G401.6 (cell line): ENCODE data around the gene TRAPPC4.
"Not testable (repeated sequence)": the region's sequence is repeated elsewhere in the genome, so short reads cannot be mapped to it uniquely, and the experiment has no call there.

ENCODE experiments used
- FAIRE-seq: peaks from 2 replicates; lab custom pipeline; 2012; peaks lifted over from hg19 to GRCh38; lab: Jason Lieb, UNC

The TRAPPC4 gene

DNA sequence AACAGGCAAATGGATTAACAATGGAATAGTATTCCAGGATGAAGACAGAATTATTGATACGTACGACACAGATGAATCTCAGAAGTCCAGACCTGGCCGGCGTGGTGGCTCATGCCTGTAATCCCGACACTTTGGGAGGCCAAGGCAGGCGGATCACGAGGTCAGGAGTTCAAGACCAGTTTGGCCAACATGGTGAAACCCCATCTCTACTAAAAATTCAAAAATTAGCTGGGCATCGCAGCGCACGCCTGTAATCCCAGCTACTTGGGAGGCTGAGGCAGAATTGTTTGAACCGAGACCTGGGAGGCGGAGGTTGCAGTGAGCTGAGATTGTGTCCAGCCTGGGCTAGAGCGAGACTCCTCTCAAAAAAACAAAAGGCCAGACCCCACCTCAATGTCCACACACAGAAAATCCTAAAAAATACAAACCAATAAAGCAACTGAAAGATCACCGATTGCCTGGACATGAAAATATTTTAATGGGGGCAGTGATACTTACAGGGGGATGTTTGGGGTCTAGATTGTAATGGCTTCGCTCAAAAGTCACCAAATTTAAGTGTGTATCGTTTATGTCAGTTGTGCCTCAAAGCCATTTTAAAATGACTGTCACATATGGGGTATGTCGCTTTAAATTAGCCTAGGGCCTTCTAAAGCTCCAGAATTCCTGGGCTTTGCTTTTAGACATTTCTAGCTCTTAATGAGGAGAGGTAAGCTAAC is 4.2 kb upstream of the TRAPPC4 start:
- FAIRE-seq = no peak

DNA sequence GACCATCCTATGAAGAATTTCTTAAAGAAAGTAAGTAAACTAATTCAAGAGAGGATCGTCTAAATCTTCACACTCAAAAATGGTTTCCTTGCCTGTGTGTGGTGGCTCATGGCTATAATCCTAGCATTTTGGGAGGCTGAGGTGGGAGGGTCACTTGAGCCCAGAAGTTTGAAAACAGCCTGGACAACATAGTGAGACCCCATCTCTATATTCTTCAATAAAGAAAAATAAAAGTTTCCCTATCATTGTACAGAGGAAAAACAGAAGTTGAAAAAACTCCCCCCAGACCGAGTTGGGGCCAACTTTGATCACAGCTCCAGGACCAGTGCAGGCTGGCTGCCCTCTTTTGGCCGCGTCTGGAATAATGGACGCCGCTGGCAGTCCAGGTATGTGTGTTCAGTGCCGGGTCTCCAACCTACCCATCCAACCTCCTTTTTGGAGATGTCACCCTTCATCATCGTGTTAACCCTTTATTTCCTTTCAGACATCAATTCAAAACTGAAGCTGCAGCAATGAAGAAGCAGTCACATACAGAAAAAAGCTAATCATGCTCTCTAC is 3.4 kb upstream of the TRAPPC4 start:
- FAIRE-seq = no peak

GRCh38 chr11:119016216-119017009 is 2.2 kb upstream of the TRAPPC4 start:
- FAIRE-seq = no peak

- not testable (repeated sequence) for FAIRE-seq
These were observed 1.2 kb upstream of the TRAPPC4 start for GRCh38 chr11:119017377-119017776.

DNA sequence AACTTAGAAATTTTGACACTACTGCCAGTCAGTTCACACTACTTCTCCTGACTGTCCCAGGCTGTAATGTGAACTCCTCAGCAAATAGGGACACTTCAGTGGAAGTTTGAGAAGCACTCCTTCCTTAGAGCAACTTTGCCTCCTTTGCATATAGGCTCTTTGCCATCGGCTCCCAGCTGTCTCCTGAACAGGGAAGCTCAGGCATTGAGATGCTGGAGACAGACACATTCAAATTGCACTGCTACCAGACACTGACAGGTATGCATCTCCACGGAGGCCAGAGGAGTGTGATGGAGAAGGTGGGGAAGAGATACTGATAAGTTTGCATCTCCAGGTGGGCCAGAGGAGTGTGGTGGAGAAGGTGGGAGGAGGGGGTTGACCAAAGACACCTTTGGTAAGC is 1.4 kb downstream of the TRAPPC4 start:
- no peak for FAIRE-seq

DNA sequence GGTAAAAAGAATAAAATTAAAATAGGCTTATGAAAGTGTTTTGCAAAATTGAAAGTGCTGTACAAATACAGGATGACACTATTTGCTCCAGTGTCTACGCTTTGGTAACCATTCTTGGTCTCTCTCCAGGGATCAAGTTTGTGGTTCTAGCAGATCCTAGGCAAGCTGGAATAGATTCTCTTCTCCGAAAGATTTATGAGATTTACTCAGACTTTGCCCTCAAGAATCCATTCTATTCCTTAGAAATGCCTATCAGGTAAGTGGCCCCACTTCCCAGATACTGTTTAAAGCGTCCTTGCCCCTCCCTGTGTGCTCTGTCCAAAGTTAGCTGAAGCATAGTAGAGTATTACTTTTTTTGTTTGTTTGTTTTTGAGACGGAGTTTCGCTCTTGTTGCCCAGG is 3.1 kb downstream of the TRAPPC4 start:
- no peak for FAIRE-seq

GRCh38 chr11:119023741-119024140 is 5.2 kb downstream of the TRAPPC4 start:
- no peak for FAIRE-seq

- FAIRE-seq = no peak
These were observed 6.0 kb downstream of the TRAPPC4 start for GRCh38 chr11:119024430-119025098.

GRCh38 chr11:119025099-119025473 is 6.5 kb downstream of the TRAPPC4 start:
- no peak for FAIRE-seq

DNA sequence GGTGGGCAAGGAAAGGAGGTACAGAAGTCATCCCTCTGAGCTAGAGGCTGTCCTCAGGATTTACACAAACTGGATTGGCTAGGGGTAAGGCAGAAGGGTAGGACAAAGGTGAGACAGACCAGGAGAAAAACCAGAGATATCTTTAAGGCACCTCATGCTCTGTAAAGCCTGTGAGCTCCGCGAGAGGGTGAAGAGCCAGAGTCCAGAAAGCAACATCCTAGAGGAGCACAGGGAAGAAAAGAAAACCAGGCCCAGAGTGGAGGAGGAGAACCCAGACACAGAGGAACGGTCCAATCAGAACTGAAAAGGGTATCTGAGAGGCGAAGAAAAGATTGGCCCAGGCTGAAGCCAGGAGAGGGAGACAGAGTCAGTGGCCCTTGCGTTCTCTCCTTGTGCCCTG is 7.0 kb downstream of the TRAPPC4 start:
- no peak for FAIRE-seq

DNA sequence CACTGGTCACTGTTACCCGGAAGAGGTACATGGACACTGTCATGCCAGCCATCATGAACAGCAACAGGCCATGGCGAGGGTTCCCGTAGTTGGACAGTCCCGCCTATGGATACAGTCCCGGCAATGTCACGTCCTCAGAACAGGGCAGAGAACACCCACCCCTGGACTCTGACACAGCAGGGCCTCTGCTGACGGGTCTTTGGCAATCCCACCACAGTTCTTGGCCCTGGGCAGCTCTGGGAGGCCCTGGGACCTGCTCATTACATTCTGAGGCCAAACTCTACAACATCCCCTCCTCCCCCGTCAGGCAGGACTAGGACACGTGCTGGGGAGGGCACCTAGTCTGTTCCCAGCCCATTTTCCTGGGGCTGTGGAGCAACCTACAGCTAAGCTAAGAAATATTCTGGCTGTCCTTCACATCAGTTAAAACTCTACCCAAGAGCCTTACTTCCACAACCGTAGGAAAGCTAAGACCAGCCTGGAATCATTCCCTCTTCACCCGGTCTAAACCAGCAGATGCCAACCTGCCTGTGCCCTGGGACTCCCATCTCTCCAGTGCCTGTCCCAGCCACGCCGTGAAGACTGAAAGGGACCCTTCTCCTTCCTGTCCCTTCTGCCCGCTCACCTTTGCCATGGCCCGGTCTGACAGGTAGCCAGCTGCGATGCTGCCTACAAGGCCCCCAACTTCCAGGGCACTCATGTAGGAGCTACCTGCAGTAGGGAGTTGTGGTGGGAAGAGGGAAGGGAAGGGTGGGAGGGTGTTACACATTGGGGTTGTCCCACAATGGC is 7.6 kb downstream of the TRAPPC4 start:
- FAIRE-seq = no peak

DNA sequence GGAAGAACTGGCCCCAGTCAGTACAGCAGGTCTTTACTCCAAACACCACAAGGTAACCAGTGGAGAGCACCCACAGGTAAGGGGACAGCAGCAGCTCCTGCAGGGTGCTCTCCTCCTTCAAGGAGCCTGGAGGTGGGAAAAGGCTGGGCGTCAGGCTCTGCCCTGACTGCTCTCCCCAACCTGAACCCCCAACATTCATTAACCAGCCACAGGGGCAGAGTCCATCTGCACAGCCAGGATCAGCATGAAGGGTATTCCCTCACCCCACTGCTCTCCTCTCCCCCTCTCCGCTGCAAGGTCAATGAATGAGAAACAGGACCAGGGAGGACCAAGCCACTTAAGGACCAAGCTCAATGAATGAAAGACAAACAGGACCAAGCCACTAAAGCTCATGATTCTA is 8.4 kb downstream of the TRAPPC4 start:
- no peak for FAIRE-seq

DNA sequence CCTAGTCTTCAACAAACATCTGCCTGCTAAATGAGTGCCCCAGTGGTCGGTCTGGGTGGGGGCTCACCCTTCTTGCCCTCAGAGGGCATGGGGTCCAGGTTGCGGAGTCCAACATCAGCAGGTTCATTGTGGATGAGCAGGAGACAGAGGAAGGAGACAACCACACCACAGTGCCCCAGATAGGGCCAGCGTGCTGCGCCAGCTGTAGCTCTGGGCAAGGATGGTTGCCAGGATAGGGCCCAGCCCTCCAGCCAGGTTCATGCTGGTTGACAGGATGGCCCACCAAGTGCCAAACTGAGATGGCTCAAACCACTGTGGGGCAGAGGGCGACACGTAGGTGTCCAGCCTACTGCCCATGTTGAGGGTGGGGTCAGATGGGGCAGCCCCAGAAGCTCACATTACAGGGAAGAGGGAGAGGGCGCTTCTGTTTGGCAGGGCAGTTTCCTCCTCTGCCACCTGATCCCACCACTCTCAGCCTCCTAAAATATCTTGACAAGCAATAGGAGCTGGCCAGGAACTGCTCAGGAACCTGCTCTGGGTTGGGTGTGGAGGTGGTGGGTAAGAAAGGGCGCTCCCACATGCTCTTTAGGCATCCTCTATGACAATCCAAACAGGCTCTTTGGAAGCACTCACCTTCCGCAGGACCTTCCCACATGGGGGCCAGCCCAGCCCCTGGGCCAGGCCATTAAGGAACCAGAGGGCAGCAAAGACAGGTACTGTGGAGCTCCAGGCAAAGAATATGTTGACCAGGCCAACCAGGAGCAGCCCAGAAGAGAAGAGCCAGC is 9.2 kb downstream of the TRAPPC4 start:
- no peak for FAIRE-seq

- FAIRE-seq = no peak
These were observed 9.9 kb downstream of the TRAPPC4 start for GRCh38 chr11:119028346-119029068.

DNA sequence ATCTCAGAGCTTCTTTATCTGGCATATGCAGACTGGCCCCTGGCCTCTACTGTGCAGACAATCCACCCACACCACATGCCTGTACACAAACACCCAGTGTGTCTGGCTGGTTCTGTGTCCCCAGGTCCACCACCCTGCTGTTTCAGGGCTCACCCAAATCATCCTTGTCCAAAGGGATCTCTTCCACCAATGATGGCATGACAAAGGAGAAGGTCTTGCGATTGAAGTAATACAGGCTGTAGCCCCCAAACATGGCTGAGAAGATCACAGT is 10.4 kb downstream of the TRAPPC4 start:
- FAIRE-seq = no peak

DNA sequence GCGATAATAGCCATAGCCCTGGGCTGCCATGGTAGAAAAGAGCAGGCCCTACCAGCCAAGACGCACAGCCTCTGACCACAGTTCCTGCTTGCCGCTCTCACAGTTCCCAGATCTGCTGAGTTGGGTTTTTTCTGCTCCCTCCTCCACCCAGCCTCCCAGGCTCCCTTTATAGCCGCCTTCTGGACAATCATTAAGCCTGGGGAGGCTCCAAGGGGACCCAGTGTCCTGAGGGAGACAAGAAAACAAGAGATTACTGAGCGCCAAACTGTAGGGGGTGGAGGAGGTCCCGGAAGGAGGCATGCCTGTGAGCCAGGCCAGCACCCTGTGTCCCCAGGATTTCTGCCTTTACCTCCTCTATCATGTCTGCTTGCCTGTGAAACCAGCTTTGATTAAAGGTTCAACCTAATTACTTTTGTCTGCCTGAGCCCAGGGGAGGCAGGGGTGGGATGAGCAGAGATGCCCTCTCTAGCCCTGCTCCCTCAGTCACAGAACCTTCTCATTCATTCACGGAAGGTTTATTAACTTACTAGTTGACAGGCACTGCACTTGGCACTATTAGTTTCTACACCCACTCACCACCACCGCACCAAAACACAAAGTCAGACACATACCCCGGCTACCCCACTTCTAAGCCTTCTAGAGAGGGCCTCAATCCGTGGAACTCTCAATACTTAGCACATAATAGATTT is 10.9 kb downstream of the TRAPPC4 start:
- FAIRE-seq = no peak

- FAIRE-seq = no peak
These were observed 11.4 kb downstream of the TRAPPC4 start for GRCh38 chr11:119030029-119030328.

DNA sequence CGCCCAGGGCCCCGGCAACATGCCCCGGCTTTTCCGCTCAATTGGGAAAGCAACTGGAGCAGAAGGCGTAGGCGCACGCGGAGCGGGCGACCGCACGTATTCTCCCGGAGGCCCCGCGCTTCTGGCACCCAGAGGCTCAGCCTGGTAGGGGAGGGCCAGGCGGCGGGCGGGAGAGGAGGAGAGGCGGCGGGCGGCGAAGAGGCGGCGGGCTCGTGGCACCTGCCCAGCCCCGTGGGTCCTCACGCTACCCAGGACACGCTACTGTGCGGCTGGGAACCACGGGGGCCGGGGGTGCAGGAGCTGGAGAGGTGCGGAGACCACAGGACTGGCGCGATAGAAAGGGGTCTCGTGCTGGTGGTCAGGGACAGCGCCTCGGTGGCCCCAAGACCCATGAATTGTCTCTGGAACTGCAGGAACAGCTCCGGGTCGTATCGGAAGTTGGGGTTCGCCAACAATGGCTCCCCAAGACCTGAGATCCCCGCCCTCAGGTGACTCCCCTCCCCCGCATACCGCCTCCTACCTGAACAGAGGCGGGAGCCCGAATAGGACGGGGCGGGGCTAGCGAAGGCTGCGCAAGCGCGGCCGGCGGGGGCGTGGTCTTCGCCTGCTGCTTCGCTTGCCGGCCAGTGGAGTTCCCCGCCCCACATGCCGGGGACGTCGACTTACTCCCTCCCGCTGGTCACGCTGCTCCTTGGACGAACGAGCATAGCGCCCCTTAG is 11.9 kb downstream of the TRAPPC4 start, which contains the start of gene SLC37A4:
Gene SLC37A4 (minus strand): TSS at position 549 of the 719 bp plus-strand sequence.
- FAIRE-seq = peak; percentile 96

GRCh38 chr11:119031912-119032280 is 13.3 kb downstream of the TRAPPC4 start:
- FAIRE-seq = no peak

GRCh38 chr11:119033421-119033820 is 14.9 kb downstream of the TRAPPC4 start:
- FAIRE-seq = not testable (repeated sequence)
